ENCODE results near the gene CDPF1.
"Not testable (repeated sequence)": the region's sequence is repeated elsewhere in the genome, so short reads cannot be mapped to it uniquely, and the experiment has no call there.

Gene CDPF1

DNA sequence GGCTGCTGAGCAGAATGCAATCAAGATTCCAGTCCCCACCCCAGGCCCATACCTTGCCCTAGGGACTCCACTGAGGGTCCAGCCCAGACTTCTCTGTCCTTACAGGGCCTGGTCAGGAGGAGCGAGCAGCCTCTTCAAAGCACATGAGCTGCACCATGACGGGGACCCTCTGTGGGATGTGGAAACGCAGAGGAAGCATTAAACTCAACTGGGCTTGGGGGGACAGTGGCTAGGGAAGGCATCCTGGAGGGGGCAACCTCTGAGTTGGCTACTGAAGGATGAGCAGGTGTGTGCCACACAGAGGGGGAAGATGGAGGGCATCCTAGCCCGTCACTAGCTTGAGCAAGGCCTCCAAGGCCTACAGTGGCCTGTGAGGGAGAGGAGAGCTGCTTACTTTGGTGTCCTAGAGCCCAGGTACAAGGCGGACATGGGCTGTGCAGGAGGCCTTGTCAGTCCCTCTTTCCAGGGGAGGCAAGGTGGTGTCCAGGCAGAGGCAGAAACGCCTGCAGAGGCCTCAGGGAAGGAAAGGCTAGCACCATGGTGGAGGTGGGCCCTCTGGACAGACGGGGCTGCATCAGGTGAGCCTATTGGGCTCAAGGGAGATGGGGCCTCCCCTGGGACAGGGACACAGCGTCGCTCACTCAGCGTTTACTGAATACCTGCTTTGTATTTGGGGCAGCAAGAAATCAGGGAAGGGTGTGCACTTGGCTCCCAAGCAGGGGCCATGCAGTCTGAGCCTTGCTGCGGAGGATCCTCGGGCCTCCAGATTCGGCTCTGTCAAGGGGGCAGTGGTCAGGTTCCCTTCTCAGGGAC is 32.0 kb upstream of the CDPF1 start:
- no peak for DNase-seq

DNA sequence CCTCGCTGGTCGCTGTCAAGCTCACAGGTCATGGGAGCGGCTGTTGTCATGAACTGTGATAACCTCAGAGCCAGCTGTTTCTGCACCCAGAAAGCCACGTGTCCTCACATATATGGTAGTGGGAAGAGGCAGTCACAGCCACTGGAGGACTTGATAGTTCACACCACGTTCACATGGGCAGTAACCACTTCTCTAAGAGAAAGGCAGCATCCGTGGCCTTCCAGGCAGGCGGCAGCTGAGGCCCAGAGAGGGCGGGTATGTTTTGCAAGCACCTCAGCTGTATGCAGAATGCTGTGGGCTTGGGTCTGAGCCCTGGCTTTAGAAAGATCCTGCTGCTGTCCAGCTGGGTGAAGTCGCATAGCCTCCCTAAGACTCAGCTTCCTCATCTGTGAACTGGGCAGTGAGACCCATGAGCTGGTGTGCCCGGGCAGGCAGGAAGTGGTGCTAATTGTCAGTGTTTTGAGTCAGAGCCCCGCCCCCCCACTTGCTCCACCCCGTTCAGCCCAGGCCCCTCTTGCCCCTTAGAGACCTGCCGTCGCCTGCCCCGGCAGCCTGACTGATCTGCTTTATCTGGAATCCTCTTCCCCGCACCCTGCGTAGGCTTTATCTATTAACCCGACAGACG is 31.0 kb upstream of the CDPF1 start:
- no peak for DNase-seq

DNA sequence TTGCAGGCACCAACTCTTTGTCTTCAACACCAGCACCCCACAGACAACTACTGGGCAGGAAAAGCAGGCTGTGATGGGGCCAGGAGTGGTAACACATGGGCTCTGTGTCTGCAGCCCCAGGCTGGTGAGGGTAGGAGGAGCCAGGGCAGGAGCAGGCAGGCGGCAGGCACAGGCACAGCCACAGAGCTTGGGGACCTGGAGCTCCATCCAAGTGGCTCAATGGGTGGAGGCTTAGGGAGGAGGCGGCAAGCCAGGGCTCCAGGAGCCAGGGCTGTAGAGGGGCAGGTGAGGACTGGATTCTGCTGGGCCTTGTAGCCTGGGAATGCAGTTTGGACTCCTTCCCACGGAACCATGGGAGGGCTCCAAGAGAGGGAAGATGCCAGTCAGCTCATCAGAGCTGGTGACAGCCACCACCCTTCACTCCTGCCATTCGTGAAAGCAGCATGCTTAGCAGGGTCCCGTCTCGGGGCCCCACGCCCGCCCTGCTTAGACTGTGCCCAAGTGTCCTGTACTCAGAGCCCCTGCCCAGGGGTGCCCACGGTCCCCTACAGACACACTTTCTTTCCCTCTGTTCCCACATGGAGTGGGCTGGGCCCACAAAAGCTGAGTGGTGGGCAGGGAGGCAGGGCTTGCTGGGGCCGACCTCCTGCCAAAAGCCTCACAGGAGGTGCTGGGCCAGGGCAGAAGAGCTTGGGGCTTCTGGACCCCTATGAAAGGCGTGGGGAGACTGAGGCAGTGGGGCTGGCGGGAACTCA is 30.1 kb upstream of the CDPF1 start:
- no peak for DNase-seq

DNA sequence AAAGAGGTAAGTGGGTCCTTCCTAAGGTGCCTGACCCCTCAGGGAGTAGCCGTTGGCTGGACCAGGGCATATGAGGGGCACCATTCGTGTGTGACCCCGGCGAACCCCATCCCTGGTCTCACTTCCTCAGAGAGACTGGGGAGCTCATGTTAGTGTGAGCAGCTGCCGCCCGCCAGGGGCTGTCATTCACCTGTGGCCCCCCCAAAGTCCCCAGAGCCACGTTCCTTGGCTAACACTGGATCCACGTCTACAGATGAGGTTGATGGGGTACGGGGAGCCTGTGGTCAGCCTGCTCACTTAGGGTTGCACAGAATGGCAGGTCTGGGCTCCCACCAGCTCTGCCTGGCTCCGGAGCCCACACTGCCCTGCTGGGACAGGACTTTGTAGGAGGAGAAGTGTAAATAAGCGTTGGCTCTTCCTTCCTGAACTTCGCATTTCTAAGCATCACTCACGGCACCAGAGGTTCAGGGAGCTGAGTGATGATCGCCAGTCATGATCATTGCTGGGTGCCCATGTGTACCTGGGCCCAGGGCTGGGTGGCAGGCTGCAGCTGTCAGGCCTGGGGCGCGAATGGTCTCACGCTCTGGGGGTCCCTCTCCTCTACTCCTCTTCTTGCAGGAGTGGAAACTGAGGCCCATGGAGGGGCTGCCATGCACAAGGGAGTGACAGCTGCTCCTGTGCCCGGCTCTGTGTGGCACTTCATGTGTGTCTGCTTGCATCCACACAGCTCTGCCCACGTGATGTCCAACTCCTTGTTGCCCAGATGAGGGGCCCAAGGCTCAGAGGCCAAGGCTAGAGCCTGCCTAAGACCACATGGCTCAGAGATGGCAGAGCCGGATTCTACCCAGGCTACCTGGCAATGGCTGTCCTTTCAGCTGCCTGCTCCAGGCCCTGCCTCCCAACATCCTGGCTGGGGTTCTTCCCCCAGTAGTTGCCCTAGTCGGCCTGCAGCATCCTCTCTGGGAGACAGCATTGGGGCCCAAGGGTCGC is 28.9 kb upstream of the CDPF1 start:
- DNase-seq = no peak

DNA sequence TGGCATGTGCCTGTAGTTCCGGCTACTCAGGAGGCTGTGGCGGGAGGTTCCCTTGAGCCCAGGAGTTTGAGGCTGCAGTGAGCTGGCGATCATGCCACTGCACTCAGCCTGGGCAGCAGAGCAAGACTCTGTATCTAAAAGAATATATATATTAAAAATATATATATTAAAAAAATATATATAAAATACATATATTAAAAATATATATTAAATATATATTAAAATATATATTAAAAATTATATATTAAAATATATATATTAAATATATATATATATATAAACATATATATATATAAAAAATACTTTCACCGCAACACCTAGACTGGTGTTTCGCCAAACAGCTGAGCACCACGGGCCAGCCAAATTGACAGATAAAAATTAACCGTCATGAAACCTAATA is 26.5 kb upstream of the CDPF1 start:
- DNase-seq = no peak

DNA sequence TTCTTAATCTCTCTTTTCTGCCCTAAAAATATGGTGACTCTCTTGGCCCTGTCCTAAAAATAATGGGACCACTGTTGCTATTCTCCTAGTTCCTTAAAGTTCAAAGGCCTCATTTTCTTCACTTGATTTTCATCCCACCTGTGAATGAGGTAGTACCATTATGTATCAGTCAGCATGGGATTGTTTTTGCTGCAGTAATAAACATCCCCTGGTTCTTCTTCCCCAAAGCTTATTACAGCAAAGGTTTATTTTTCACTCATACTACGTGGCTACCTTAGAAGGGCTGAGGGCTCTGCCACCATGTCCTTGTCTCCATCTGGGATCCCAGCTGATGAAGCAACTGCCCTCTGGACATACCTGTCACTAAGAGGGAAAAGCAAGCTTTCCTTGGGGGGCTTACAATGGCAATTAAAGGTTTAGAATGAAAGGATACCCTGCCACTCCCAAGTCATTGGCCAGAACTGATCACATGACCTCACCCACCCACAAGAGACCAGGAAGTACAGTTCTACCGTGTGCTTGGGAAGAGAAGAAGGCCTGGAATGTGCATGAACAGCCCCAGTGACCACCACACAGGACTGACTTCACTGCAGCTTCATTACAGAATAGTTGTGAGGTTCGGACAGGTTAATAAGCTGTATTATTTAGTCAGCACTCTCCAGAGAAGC is 25.5 kb upstream of the CDPF1 start:
- DNase-seq = no peak

DNA sequence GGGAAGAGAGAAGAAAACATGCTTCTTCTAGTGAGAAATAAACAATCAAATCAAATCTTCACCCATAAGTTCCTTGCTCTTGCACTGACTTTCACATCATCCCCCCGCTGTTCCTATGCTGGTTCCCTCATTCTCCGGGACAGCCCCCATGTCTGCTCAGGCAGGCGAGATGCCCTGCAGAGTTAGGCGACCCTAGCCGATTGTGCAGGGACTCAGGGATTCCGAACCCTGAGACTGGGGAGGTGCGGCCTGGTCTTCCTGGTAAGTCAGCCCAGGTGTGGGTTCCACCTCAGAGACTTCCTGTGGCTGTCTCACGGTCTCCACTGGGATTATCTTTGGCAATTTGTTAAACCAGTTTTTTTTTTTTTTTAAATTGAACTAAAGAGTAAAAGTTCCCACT is 24.3 kb upstream of the CDPF1 start:
- DNase-seq = no peak

DNA sequence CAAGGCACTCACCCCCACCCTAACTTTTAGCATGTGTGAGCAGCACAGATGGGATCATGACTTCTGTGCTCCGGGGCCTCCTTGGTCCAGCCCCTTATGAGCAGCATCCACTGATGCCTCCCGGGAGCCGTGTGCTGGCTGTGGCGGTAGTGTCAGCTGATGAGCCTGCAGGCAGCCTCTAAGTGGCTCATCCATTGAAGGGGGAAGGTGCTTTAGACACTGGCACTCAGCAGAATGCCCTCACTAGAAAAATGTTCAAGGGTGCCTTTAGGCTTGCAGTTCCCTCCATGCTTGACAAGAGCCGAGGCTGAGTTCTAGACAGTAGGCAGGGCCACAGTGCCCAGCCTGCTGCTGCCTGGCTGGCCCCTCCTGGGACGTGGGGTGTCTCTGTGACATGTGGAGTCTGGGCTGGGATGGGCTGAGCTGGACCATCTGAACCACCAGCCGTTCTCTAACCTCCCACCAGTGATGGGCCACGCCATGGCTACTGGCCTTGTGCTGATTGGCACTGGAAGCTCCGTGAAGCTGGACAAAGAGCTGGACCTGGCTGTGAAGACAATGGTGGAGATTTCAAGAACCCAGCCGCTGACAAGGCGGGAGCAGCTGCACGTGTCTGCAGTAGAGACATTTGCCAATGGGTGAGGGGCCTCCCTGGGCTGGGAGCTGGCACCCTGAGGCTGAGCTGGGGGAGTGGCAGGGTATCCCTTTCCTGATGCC is 23.5 kb upstream of the CDPF1 start:
- no peak for DNase-seq

DNA sequence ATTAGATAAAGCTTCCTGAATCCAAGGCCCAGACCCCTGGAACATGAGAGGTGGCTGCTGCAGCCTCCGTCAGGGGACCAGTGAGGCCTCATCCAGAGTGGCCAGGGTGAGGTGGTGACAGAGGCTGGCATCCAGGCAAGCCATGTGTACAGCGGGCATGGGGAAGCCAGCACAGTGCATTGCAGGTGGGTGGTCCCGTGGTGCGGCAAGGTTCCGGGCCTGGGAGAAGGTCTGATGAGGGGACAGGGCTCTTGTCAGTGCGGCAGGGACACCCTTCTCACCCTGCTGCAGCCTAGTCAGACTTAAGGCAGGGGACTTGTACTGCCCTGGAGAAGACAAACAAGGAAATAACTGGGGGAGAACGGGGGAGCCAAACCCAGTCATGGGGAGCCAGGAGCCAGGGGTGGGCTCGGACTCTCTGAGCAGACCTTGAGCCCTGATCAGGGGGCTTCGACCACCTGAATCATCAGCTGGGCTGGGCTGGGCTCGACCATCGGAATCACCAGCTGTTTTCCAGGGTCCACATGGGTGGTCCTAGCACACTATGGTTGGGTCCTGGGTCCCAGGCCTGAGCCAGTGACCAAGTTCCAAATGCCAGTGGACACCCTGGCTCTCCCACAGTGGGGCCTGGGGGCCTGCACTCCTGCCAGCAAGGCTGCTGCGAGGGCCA is 22.8 kb upstream of the CDPF1 start:
- DNase-seq = no peak

DNA sequence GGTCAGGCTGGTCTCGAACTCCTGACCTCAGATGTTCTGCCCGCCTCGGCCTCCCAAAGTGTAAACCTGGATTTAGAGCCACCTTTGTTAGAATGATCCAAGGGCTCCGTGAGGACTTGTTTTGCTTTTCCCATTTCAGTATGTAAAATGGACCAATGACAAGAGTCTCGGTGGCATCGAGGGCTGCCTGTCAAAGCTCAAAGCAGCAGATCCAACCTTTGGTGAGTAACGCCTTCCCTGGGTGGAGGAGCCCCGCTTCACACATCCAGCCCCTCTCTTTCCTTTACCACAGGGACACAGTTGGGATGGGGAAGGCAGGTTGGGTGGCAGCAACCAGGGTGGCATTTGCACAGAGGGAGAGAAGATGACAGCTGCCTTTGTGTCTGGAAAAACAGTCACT is 22.1 kb upstream of the CDPF1 start:
- no peak for DNase-seq

DNA sequence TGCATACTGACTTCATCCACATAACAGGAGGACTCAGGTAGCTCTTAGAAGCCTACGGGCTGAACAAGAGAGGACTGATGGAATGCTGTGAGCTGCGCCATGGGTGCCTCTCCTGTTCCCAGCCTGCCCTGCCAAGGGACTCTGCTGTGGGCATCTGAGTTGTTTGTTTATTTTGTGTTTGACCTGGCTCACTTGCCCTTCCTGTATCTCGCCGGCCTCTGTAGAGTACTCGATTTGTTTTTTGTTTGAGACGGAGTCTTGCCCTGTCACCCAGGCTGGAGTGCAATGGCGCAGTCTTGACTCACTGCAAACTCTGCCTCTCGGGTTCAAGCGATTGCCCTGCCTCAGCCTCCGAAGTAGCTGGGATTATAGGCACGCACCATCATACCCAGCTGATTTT is 19.5 kb upstream of the CDPF1 start:
- DNase-seq = no peak

DNA sequence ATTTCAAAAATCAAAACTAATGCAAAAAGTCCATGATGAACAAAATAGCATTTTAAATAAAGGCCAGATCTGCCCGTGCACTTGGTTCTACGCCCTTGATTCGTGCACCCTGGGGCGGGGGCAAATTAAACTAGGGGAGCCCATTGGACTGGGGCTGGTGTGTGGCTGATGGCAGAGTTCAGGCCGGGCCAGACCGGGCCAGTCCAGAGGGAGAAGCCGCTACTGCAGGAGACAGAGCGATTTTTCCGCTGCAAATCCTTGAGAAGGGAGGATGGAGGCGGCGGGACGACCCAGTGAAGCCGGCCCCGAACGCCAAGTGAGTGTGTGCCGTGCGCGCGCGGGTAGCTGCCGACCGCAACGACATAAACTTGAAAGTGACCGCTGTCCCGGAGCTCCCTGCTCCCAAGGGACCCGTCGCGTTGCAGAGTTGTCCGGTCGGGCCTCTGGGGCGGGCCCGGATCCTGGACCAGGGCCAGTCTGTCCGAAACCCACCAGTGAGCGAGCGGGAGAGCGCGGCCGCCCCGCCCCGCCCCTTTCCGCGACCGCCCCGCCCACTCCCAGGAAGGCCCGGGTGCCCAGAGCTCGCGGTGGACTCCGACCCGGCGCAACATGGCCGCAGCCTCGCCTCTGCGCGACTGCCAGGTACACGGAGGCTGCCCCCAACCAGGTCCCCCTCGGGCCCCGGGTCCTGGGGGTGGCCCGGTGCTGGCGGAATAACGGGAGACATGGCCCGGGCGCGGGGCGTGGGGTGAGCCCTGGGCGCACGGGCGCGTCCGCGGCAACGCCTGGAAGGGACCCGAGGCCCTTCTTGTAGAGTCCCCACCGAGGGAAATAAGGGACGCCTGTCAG is 17.6 kb upstream of the CDPF1 start, which contains the start of gene TTC38:
Gene TTC38 (plus strand): TSS at position 578 of the 849 bp plus-strand sequence. CDS start 32 bp downstream, at position 610.
- DNase-seq = peak; percentile 14 to 74

DNA sequence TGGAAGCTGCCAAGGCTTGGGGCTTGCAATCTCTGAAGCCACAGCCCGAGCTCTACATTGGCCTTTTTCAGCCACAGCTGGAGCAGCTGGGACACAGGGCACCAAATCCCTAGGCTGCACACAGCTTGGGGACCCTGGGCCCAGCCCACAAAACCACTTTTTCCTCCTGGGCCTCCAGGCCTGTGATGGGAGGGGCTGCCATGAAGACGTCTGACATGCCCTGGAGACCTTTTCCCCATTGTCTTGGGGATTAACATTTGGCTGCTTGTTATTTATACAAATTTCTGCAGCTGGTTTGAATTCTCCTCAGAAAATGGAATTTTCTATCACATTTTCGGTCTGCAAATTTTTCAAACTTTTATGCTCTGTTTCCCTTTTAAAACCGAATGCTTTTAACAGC is 15.5 kb upstream of the CDPF1 start:
- DNase-seq = not testable (repeated sequence)

DNA sequence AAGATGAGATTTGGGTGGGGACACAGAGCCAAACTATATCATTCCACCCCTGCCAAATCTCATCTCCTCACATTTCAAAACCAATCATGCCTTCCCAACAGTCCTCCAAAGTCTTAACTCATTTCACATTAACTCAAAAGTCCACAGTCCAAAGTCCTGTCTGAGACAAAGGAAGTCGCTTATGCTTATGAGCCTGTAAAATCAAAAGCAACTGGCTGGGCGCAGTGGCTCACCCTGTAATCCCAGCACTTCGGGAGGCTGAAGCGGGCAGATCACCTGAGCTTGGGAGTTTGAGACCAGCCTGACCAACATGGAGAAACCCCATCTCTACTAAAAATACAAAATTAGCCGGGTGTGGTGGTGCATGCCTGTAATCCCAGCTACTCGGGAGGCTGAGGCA is 14.4 kb upstream of the CDPF1 start:
- DNase-seq = not testable (repeated sequence)

DNA sequence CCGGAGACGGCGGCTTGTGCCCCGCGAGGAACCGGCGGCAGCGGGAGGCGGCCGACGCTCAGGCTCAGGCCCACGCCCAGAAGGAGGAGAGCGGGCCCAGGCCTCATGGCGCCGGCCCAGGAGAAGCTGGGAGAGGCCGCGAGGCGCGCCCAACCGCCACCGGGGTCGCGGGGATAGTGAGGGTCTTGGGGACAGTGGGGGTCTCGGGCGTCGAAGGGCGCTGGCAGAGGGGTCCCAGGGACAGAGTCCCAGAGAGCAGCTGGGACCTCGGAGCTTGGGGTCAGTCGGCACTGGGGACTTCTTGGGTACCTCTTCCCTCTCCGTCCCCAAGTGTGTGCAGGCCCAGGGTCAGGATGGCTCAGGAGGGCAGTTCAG is 13.1 kb upstream of the CDPF1 start, which contains the start of gene PKDREJ:
Gene PKDREJ (minus strand): TSS at position 128 of the 375 bp plus-strand sequence. CDS start 21 bp downstream, at position 107.
- DNase-seq = no peak

DNA sequence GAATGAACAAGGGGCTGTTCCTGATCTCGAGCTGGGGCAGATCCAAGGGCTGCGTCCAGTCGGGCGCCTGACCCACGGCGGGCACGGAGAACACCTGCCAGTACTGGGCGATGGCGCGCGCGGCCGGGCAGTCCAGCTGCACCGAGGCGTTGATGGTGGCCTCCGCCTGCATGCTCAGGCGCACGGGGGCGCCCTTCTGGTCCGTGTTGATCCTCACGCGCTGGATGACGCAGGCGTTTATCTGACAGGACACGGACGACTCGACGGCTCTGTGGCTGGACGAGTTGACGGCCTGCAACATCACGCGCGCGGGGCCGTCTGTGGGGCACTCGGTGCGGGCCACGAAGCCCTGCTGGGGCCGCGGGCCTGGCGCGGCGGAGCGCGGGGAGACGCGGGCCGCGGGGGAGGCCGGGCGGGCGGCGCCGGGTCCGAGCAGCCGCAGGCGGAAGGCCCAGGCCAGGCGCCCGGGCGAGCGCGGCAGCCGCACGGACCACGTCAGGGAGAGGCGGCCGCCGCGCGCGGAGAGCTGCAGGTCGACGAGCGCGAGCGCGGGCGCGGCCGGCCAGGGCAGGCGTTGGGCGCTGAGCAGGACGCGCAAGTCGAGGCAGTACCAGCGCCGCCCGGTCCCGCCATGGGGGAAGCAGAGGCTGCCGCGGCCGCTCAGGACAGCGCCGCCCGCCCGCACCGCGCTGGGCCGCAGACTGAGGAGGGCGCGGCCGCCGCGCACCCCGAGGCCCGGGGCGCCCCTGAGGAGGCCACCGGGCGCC is 12.5 kb upstream of the CDPF1 start:
- no peak for DNase-seq

DNA sequence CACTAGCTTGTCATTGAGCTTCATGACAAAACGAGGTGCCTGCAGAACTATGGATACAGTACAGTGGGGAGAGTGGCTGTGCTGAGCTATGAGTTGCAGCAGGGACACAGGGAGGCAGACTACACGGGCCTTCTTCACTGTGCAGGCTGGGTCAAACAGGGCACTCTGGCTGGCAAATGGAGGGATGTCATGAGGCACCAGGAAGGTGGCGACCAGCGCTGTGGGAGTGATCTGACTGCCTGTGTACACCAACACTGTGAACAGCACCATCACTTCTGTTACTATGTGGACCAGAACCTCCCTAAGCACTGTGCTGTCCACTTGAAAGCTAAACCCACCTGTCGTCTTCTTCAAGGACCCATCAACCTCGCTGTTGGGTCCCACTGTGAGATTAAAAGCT is 9.9 kb upstream of the CDPF1 start:
- no peak for DNase-seq

DNA sequence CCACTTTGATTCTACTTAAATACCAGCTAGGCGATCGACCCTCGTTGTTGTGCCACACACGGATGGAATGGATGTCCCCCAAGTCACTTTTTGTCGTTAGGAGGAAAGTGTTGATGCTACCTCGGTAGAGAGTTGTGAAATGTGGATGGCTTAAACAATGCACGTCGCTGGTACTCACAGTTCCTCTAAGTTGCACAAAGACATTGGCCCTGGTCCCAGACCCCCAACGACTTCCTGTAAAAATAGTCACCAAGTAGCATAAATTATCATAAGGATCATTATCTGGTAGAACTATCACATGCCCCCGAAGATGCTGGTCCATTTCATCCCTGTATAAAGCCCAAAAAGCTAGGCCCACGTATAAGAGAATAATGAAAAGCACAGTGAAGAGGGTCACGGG is 9.3 kb upstream of the CDPF1 start:
- no peak for DNase-seq
